MV-4-11 (cell line): ENCODE data around the gene KCNJ16.

ENCODE experiments used
- DNase-seq: peaks from one replicate; lab custom pipeline; 2025; lab: John Stamatoyannopoulos, UW

The KCNJ16 gene

DNA sequence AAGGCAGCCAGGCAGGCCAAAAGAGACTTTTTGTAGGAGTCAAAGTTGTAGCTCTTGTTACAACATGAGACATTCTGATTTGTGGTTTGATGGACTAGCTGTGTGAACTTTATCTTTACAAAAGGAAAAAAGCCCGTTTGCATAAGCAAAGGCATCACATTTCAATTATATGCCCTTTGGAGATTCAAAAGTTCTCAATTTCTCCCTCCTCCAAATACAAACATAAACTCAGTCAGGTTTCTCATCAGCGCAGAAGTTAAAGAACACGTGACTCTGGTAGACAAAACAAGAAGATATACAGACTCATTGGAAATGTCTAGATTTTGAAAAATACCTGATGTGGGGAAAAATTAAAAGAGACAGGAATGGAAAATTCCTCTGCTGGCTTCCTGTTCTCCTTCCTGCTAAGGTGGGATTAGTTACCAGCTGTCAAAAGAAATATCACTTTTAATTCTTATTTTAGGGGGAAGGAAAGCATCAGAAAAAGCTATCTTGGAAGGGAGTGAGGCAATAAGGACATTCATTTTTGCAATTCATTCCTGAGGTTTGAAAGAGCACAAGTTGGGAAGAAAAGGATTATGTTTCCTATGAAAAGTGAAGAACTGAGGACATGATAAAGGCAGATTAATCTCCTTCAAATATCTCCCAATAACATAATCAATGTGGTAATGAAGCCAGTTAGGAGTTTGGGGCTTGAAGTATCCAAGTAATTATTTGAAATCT, 4.6 kb upstream of the KCNJ16 start:
- DNase-seq: no peak

DNA sequence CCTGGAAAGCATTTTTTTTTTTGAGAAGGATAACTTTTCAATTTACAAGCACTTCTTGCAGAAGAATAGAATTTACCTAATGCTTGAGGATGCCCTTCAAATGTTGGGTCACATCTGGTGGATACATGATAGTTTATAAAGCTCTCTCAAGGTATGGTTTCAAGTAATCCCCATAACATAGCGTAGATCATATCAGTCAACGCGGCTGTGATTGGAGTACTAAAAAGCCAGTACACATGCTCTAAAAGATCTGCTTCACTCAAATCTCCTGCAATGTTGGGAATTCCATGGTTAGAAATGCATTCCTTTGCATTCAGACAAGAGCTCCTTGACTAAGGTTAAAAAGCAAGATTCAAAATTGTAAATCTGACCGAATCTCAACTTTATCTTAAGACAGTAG, 3.9 kb upstream of the KCNJ16 start:
- DNase-seq: no peak

DNA sequence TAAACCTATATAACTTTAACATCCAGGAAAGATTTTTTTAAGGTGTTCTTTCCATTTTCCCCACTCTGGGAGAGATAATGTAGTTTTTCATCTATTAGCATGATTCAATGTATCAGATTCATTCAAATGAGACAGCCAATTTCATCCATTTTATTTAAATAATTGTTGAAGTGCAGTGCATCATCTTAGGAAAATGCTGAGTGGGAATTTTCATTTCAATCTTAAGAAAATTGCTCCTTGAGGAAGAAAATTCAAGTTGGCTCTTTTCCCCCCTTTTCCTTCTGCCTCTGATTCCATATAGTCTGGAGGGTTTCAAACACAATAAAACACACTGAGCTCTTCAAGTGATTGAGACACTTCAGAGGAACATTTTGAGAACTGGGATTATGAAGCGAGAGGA, 3.4 kb upstream of the KCNJ16 start:
- DNase-seq: no peak

DNA sequence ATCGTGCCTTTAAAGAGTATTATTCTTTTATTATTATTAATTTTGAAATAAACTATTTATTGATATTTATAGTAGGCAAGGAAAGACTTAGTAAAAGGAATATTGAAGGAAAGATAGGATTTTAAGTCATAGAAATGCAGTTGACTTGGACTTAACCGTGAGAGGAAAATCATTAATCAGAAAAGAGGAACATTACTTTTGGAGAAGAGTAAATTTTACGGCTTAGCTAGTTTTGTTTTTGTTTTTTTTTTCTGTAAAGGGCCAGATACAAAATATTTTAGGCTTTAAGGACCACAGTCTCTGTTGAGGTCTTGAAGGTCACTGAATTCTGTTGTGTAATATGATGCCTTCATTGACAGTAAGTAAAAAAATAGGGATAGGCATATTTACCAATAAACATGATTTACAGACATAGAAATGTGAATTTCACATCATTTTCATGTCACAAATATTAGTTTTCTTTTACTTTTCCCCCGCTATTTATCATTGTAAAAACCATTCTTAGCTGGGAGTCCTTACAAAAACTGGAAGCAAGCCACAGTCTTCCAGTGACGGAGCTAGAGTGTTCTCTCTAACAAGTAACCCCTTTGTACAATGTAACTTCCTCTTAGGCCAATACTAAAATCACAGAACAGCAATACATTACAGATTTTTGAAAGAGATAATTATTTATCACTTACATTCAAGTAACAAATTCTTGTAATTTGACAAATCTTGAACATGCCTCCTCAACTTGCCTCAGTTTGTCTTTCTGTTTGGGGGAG, 2.3 kb upstream of the KCNJ16 start:
- peak; percentile 14 for DNase-seq

DNA sequence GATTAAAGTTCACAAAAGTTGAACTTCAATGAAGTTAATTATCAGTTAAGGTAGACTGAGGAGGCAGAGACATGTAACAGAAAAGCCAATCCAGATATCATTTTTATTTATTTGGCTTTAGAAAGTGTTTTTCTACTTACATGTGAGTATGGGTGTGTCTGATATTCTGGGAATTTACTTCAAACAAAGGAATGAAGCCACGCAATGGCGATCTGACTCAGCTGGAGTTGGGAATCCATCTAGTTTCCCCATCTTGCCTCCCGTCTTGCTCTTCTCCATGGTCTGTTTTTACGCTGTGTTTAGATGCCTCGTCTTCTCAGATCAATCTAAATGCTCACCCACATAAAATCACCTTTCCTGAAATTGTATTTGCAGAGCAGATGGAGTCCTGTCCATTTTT, 1.7 kb upstream of the KCNJ16 start:
- DNase-seq: no peak

DNA sequence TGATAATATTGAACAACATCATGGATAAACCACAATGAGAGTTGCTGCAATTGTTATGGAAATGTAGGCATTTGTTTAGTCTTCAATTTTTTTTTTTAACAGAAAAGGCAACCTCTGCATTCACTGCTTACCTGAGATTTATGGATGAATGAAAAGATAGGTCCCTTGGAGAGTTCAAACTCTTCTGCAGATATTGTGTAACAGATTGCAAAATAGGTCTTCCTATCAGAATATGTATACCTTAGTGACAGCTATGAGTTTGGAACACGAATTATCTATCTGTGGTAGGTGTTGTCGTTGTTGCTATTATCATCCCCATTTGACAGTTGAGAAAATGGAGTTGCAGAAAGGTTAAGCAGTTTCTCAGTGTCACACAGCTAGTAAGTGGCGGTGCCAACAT, 1.2 kb upstream of the KCNJ16 start:
- DNase-seq: no peak

DNA sequence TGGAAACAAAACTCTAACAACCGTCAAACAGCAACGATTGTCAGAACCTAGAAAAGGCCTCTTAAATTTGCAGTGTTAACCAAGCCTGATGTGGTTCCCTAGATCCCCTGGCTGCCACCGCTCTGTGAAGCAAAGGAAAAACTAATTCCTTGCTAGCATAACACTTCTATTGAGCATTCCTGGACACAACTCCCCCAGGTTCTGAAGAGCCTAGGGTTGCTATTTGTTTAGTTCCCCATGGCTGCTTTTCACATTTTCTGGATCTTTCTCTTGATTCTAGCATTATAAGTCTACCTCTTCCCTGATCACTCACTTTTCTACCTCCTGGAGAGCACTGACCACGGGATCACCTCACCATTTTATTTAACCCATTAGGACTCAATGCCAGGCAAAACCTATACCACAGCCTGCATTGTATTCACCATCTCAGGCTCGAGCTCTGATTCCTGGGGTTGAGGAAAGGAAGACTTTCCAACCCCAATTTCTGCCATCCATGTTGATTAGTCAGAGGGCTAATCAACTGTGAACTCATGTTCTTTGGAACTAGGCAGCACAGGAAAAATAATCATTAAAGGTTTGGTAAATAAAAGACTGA, 692 bp upstream of the KCNJ16 start:
- DNase-seq: no peak

DNA sequence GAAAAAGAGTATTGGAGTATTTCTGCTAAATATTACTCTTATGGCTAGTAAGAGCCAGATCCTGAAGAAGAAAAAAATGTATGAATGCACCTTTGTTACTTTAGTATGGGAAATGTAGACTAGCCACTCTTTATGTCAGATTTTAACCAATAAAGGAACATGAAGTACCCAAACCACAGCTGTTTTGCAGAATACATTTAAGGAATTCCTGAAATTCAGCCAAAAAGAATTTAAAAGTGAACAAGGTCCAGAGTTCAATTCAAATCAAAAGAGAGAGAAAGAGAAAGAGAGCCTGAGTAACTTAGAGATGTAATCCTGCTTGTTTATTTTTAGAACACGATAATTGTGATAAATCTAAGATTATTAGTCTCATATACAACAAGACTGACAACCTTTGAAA, 1.2 kb downstream of the KCNJ16 start:
- DNase-seq: no peak

DNA sequence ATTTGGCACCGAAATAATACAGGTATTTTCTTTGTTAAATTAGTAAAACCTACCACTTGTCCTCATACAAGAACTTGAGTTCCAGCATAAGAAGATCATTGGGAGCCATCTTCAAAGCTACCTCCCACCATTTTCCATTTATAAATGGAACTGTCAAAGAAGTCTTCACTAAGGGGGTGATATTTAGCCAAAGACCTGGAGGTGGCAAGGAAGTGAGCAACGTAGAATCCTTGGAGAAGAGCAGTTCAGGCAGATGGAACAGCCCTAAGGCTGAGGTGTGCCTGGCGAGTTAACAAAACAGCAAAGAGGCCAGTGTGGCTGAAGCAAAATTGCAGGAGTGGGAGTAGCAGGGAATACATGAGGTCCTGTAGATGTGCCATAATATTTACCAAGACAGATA, 1.8 kb downstream of the KCNJ16 start:
- no peak for DNase-seq

DNA sequence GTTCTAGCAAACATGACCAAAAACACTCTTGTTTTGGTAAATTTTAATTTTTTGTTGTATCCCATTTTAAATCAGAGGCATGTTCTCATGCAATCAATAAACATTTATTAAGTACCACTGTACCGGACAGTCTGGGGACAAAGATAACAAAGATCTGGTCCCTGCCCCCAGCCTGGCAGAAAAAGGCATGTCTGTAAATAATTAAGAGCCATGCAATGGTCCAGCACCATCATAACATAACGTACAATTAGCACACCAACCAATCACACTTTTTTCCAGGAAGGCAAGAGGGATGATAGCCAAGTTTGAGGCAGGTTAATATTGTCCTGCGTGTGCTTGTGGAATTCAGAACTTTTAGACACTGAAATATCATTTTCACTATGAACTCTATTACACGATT, 3.5 kb downstream of the KCNJ16 start:
- no peak for DNase-seq

DNA sequence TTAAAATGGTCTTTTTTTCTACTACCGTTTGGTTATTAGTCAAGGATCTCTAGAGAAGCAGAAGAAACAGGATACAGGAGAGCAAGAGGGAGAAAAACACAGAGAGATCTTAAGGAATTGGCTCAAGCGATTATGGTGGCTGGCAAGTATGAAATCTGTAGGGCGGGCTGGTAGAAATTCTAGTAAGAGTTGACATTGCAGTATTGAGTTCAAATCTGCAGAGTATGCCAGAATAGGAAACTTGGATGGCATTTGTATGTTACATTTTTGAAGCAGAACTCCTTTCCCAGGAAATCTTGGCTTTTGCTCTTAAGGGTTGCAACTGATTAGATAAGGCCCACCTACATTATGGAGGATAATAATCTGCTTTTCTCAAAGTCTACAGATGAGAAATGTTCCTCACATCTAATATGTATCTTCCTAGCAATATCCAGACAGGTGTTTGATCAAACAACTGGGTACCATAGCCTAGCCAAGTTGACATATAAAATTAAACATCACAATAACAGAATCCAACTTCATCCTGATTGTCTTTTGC, 4.0 kb downstream of the KCNJ16 start:
- DNase-seq: no peak

DNA sequence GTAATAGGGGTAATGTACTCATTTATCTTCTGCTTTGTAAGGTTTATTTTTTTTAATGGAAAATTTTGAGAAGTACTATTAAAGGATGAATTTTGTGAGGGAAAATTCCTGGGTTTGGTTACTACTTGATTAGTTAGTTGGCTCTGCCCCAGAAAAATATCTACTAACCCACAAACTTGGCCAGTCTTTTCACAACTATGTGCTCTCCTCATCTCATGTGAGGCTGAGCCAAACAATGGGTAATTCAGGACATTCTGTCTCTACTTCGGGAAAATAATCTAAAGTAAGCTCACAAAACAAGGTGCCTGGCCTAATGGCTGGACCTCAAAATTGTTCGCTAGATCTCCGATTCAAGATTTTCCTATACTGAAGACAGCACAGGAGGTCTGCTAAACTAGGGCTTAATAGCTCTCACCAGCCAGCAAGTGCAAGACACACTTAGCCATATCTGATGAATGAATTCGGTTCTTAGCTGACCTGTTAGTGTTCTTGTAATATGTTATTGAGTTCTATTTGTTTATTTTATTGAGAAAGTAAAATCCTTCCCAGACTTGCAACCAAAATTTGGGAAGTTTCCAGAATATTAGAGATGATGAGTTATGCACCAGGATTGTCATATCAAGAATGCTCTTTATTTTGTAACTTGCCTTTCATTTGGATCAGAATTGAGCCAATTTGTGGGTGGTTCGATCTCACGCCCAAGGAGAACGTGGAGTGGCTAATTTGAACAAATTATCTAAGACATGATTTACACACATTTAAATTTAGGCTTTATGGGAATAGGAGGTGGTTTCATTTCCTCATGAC, 5.7 kb downstream of the KCNJ16 start:
- no peak for DNase-seq

DNA sequence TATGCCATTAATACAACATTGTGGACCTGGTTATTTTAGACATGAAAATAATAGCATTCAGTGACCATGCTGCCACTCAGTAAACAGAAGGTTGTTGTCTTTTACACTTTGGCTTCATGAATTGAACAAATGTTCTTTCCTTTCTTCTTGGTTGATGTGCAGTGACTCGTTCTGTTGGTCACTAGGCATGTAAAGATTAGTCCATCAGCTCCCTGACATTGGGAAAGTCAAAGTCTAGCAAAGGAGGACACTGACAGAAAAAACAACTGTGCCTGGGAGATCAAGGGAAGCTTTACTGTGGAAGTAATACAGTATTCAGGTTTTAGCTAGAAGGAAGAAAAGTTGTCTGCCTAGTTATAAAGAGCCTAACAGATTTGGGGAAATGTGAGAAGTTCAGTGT, 6.9 kb downstream of the KCNJ16 start:
- DNase-seq: no peak

DNA sequence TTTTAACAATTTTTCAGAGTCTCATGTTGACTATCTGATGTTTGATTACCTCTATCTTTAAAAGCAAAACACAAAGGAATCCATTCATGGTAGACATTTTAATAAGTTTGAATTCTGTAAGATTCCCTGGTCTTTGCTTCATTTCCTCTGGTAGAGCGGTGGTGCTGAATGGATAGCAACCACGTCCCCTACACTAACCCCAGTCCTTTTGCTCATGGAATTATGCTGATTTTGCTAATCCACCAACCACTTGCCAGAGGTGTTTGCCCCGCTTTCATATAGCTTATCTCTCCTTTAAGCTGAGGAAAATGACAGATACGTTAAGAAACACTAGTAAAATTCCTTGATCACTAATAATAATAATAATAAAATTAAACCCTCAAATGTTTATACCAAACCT, 9.5 kb downstream of the KCNJ16 start:
- DNase-seq: no peak

DNA sequence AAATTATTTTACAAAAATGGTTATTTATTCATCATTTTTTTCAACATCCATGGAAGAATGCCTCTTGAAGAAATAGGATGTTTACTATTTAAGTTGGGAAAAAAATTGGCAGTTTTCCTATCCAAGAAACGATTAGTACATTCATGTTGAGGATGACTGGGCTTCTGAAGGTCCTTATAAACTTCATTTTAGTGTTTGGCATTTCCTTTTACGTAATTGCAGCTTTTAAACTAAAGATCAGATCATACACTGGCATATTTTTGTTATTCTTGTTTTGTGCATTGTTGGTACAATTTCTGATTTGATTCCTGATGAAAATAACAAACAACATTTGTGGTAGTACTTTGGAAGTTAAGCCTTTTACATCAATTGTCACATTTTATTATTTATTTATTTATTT, 11.5 kb downstream of the KCNJ16 start:
- DNase-seq: no peak

DNA sequence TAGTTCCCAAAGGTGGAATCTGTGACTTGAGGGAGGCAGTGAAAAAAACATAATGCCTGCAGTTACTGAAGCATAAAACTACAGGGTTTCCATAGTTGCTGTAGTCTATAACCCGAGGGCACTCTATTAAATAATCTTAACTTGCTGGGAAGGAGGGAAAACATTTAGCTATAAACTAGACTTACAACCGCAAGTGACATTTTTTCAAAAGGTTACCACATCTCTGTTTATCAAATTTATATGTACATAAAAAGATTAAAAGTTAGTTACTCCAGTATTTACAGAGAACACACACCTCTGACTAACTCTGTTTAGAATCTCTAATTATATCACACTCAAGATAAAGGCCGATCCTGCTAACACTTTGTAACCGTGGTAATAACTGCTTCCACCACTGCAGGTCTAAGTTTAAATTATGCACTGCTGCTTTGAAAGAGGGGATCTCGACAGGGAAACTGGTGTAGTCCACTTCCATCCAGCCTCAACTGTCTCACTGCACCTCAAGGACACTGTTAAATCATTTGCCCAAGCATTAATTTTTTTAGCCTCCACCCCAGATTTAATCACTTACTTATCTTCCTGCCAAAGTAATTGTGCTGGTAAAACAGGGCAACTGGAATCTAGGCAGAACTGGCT, 14.6 kb downstream of the KCNJ16 start:
- DNase-seq: no peak

DNA sequence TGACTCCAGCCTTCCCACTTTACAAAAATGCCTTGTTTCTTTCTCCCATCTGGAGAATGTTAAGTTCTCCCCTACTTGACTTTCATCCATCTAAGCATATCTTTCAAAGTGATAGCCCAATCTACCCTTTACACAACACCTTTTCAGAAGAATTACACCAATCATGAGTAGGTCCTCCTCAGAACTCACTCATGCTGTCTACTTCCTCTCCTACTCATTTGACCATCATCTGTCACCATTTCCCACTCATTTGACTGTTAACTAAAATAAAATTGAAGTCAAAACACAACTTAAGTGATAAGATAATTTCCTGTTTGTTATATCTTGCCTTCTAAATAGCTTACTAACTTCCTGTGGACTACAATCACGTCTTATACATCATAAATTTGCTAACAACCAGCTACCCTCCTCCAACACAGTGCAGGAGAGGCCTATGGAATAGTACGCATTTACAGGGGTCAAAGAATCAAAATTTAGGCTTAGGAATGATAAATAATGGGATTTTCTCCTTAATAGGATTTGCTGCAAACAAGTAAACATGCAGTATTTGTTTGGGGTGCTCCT, 16.1 kb downstream of the KCNJ16 start:
- DNase-seq: no peak

DNA sequence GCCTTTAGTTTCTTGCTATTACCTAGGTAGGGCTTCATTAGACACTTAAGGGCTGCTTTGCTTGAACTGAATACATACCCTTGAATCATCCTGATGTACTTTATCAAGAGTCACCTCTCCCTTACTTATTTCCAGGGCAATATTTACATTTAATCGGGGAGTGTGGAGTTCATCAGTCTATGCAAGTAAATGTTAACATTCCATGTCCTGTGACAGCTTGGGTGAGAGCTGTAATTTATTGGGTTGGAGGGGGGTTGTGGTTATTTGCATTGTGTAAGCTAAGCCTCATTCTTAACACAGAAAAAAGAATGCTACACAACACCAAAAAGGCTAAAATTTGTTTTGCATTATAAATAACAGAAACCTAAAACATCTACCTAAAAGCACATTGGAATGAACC, 16.7 kb downstream of the KCNJ16 start:
- DNase-seq: no peak

DNA sequence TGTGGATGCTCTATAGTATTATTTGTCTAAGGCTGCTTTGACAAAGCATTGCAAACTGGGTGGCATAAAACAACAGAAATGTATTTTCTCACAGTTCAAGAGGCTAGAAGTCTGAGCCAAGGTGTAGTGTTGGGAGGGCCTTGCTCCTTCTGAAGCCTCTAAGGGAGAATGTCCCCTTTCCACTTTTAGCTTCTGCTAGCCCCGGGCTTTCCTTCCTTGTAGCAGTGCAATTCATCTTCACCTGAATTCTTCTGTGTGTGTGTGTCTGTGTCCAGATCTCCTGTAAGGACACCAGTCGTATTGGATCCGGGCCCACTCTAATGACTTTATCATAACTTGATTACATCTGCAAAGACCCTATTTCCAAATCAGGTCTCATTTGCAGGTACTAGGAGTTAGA, 18.1 kb downstream of the KCNJ16 start:
- no peak for DNase-seq

DNA sequence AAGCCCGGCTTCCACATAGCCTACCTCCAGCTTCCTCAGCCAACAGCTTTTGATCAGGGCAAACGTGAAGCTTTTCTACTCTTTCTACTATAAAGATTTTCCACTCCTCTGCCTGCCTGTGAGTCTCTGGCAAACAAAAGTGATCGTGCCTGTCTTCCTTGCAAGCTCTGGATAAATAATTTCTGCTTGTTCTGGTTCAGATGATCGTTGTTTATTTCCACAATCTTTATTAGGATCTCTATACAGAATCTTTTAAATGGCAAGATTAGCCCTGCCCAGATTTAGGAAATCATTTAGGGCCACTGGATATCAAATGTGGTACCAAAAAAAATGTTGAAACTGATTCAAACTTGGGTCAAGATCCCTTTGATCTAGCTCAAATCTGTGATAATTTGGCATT, 20.4 kb downstream of the KCNJ16 start:
- DNase-seq: no peak

DNA sequence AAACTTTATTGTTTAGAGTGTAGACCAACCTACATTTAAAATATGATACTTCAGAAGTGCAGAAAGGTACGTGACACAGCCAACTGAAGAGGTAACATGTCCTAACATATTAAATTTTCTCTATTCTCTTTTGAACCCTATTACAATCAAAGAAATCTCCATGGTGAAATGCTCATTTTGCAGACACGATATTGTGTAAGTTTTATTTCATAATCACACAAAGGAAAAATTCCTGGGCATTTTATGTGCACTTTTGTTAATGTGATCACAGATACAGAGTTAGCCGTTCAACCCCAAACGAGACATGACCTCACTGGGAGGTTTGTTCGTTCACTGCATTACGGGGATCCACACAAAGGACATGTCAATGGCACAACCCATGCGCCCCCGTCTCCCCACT, 21.8 kb downstream of the KCNJ16 start:
- DNase-seq: no peak

DNA sequence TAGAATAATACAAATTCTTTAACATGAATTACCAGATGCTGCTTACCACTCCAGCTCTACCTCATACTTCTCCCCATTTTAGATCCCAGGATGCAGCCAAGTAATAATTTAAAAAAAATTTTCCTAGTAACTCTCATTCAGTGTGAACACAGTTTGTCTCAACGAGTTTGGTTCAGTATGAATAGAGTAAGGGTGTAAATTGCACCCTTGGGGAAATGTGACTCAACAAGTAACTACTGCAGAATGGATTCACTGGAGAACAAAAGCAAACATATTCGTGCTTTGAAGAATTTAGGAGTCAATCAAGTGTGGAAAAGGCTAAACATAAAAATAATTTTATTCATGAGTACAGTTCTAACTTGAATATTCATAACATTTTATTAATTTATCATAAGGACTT, 23.0 kb downstream of the KCNJ16 start:
- no peak for DNase-seq
